SK-N-SH (cell line): ENCODE measurements around the gene MTUS2. TPM values are rescaled to one million over a fixed set of nuclear protein-coding genes. Genes with fewer than 3 reads are reported as not detected.

ENCODE experiments used
- CTCF ChIA-PET: fragments of 300-600, 350-600 bp; formaldehyde crosslinking; extraction: SDS; loops from one replicate; lab custom pipeline; 2021; lab: Yijun Ruan, JAX
- POLR2A ChIA-PET: fragments of 350-600 bp; sonication (Branson Sonifier 250); formaldehyde crosslinking; extraction: SDS; loops from one replicate; lab custom pipeline; 2020; ENCODE audit warnings: antibody characterized with exemption, inconsistent platforms; lab: Yijun Ruan, JAX
- DNase-seq: peaks from one replicate; pipeline ENCODE4 v3.0.0; 2012
- H2AFZ ChIP-seq: fragments of 200-600 bp; sonication (generic); 2 replicates; pipeline ENCODE4 v1.8.1; 2016; ENCODE audit warnings: antibody characterized with exemption, mild to moderate bottlenecking, low read depth
- H3F3A ChIP-seq: fragments of 200-600 bp; sonication (generic); replicated peaks from 2 replicates; pipeline ENCODE3; 2016; ENCODE audit warnings: antibody characterized with exemption, mild to moderate bottlenecking; ENCODE audit not compliant: insufficient read depth
- H3K27ac ChIP-seq, 2 experiments: fragments of 200-500 bp in 1 of 2; fragments of 200-600 bp in 1 of 2; sonication (Bioruptor generic) in 1 of 2; sonication (generic), shearing (Covaris generic) in 1 of 2; 2 replicates each; pipeline versions ENCODE4 v1.5.1 to v1.6.1; 2014 to 2016; ENCODE audit warnings: low read depth in 2 of 2, inconsistent platforms in 1 of 2, low read length in 1 of 2, mild to moderate bottlenecking in 1 of 2, mixed read lengths in 1 of 2
- H3K27me3 ChIP-seq: fragments of 200-600 bp; sonication (generic), shearing (Covaris generic); 2 replicates; pipeline ENCODE4 v1.6.1; 2016; ENCODE audit warnings: mixed run types; ENCODE audit not compliant: insufficient read depth
- H3K36me3 ChIP-seq, 2 experiments: fragments of 200-500 bp in 1 of 2; fragments of 200-600 bp in 1 of 2; sonication (Bioruptor generic) in 1 of 2; sonication (generic) in 1 of 2; replicated peaks in 1 of 2; 2 replicates each; pipeline versions ENCODE3 to v1.5.1; 2014 to 2016; ENCODE audit warnings: low read length in 1 of 2, mild to moderate bottlenecking in 1 of 2; ENCODE audit not compliant: insufficient read depth in 2 of 2, control insufficient read depth in 1 of 2
- H3K4me1 ChIP-seq, 2 experiments: fragments of 200-500 bp in 1 of 2; fragments of 200-600 bp in 1 of 2; sonication (Bioruptor generic) in 1 of 2; sonication (generic), shearing (Covaris generic) in 1 of 2; 2 replicates each; pipeline versions ENCODE4 v1.5.1 to v1.6.1; 2014 to 2016; ENCODE audit warnings: low read depth in 1 of 2, low read length in 1 of 2, mixed run types in 1 of 2; ENCODE audit not compliant: insufficient read depth in 2 of 2, control insufficient read depth in 1 of 2
- H3K4me2 ChIP-seq: fragments of 200-600 bp; sonication (generic), shearing (Covaris generic); 2 replicates; pipeline ENCODE4 v1.6.1; 2017; ENCODE audit warnings: mixed run types
- H3K4me3 ChIP-seq, 2 experiments: fragments of 200-500 bp in 1 of 2; fragments of 200-600 bp in 1 of 2; sonication (Bioruptor generic) in 1 of 2; sonication (generic), shearing (Covaris generic) in 1 of 2; 2 replicates each; pipeline versions ENCODE4 v1.5.1 to v1.8.1; 2014 to 2016; ENCODE audit warnings: low read depth in 2 of 2, inconsistent platforms in 1 of 2, low read length in 1 of 2, mild to moderate bottlenecking in 1 of 2, mixed read lengths in 1 of 2, moderate library complexity in 1 of 2
- H3K79me2 ChIP-seq: fragments of 200-600 bp; sonication (generic); 2 replicates; pipeline ENCODE4 v1.8.1; 2017; ENCODE audit warnings: mild to moderate bottlenecking; ENCODE audit not compliant: insufficient read depth
- H3K9ac ChIP-seq: fragments of 200-600 bp; sonication (generic); 2 replicates; pipeline ENCODE4 v1.6.1; 2017; ENCODE audit warnings: mixed run types
- H3K9me2 ChIP-seq: fragments of 200-600 bp; sonication (generic); 2 replicates; pipeline ENCODE4 v1.6.1; 2017; ENCODE audit warnings: mixed run types
- H3K9me3 ChIP-seq: fragments of 200-600 bp; sonication (generic); 2 replicates; pipeline ENCODE4 v1.6.1; 2017; ENCODE audit warnings: mixed run types, mild to moderate bottlenecking, moderate library complexity
- H4K20me1 ChIP-seq: fragments of 200-600 bp; sonication (generic); 2 replicates; pipeline ENCODE4 v1.6.1; 2017; ENCODE audit warnings: mild to moderate bottlenecking, mixed run types; ENCODE audit not compliant: insufficient read depth
- EP300 ChIP-seq, 2 experiments: IDR thresholded peaks; 2 replicates each; pipeline versions ENCODE4 v1.4.0 to v1.6.1; 2012; ENCODE audit warnings: borderline replicate concordance in 1 of 2, low read depth in 1 of 2, low read length in 1 of 2
- EZH2phosphoT487 ChIP-seq: fragments of 200-600 bp; sonication (generic); IDR thresholded peaks from 2 replicates; pipeline ENCODE4 v1.6.1; 2017; ENCODE audit warnings: low read depth, mixed run types, mild to moderate bottlenecking, antibody characterized with exemption, moderate library complexity, borderline replicate concordance
- FOSL2 ChIP-seq: IDR thresholded peaks from 2 replicates; pipeline ENCODE4 v1.4.0; 2012; ENCODE audit warnings: low read depth, mild to moderate bottlenecking, moderate library complexity, borderline replicate concordance
- FOXM1 ChIP-seq: IDR thresholded peaks from 2 replicates; pipeline ENCODE4 v1.4.0; 2012; ENCODE audit warnings: low read depth, mild to moderate bottlenecking
- JUND ChIP-seq: IDR thresholded peaks from 2 replicates; pipeline ENCODE4 v1.4.0; 2012
- MEF2A ChIP-seq: IDR thresholded peaks from 2 replicates; pipeline ENCODE4 v1.4.0; 2012; ENCODE audit warnings: low read depth, borderline replicate concordance
- NFIC ChIP-seq: IDR thresholded peaks from 2 replicates; pipeline ENCODE4 v1.4.0; 2012; ENCODE audit warnings: borderline replicate concordance
- POLR2AphosphoS5 ChIP-seq: IDR thresholded peaks from 2 replicates; pipeline ENCODE4 v1.6.1; 2012; ENCODE audit warnings: low read depth, low read length
- RAD21 ChIP-seq: IDR thresholded peaks from 2 replicates; pipeline ENCODE4 v1.6.1; 2012; ENCODE audit warnings: mild to moderate bottlenecking, low read length
- SIN3A ChIP-seq: IDR thresholded peaks from 2 replicates; pipeline ENCODE4 v1.6.1; 2012; ENCODE audit warnings: low read depth, mild to moderate bottlenecking, low read length, moderate library complexity, borderline replicate concordance
- TCF12 ChIP-seq: IDR thresholded peaks from 2 replicates; pipeline ENCODE4 v1.4.0; 2012
- YY1 ChIP-seq: IDR thresholded peaks from 2 replicates; pipeline ENCODE4 v1.4.0; 2012; ENCODE audit warnings: low read depth, mild to moderate bottlenecking
- WGBS: methylation state at CpG from one replicate; pipeline ENCODE4 v1.1.6; 2017; ENCODE audit warnings: low lambda C conversion rate; 5-methylcytosine and 5-hydroxymethylcytosine counted together
- polyA plus RNA-seq, 3 experiments: library from polyadenylated mRNA; depleted of rRNA; stranded (reverse); fragments of >200 nt; gene quantifications; 2 replicates each; pipeline ENCODE4 v1.2.3, GENCODE V29; 2012
- TF ChIP-seq, protein P1 (sequence below): IDR thresholded peaks from 2 replicates; pipeline ENCODE4 v1.6.1; 2012; ENCODE audit warnings: mild to moderate bottlenecking, low read depth, low read length, moderate library complexity
- TF ChIP-seq, protein P2 (sequence below): IDR thresholded peaks from 2 replicates; pipeline ENCODE4 v1.4.0; 2012; ENCODE audit warnings: low read depth, borderline replicate concordance
- TF ChIP-seq, protein P3 (sequence below): fragments of 150-350 bp; IDR thresholded peaks from 2 replicates; pipeline ENCODE4 v1.6.1; 2016; ENCODE audit warnings: mild to moderate bottlenecking, low read depth, low read length
- TF ChIP-seq, protein P4 (sequence below): IDR thresholded peaks from 2 replicates; pipeline ENCODE4 v1.4.0; 2012; ENCODE audit warnings: low read depth, borderline replicate concordance
- TF ChIP-seq, protein P5 (sequence below): IDR thresholded peaks from 2 replicates; pipeline ENCODE4 v1.4.0; 2012; ENCODE audit warnings: low read depth

Gene MTUS2
- polyA plus RNA-seq, 1 of the 3 experiments (the other 2 are of a cell fraction) = 1.7 TPM

DNA sequence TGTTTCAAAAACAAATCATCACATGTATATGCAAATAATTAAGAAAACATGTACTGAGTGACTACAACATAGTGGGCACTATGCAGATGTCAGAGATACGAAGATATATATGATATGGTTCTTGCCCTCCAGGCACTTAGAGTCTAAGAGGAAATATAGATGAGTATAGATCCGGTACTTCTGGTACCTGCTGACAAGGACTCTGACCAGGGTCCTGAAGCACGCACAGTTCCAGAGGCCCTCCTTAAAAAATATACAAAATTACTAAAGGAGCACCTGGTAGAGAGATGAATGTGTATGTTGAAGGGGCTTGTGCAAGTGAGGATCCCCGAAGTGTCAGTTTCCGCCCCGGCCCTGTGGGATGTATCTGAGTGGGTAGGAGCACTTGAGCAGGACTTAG, 31.3 kb downstream of the MTUS2 start:
- ChIA-PET POLR2A (no interaction called here), CTCF (no interaction called here)
- H3K9me2 ChIP-seq = no peaks in the 10 kb centered on the region
- H3K36me3 ChIP-seq = no peaks in the 10 kb centered on the region
- no peak overlapping the region for H3K9ac ChIP-seq
- no peak overlapping the region for H3K4me2 ChIP-seq
- no peaks in the 10 kb centered on the region; a peak in 1 of 4 replicates for H3K4me1 ChIP-seq
- H3K27ac ChIP-seq = no peak overlapping the region
- DNase-seq = no peak
- H2AFZ ChIP-seq = no peak overlapping the region
- H4K20me1 ChIP-seq = no peaks in the 10 kb centered on the region
- no peaks in the 10 kb centered on the region for H3K27me3 ChIP-seq
- H3K9me3 ChIP-seq = no peaks in the 10 kb centered on the region
- no peak overlapping the region for H3K4me3 ChIP-seq
- H3K79me2 ChIP-seq = no peaks in the 10 kb centered on the region
- H3F3A ChIP-seq = no peaks in the 10 kb centered on the region
- 19% methylated on average over 6 of the region's 6 CpGs for WGBS
- no peak for TF ChIP-seq EP300 (IDR thresholded peaks at IDR 0.05; ENCODE audit: borderline replicate concordance in 1 of 2, low read depth in 1 of 2, low read length in 1 of 2)
- TF ChIP-seq, protein P1, sequence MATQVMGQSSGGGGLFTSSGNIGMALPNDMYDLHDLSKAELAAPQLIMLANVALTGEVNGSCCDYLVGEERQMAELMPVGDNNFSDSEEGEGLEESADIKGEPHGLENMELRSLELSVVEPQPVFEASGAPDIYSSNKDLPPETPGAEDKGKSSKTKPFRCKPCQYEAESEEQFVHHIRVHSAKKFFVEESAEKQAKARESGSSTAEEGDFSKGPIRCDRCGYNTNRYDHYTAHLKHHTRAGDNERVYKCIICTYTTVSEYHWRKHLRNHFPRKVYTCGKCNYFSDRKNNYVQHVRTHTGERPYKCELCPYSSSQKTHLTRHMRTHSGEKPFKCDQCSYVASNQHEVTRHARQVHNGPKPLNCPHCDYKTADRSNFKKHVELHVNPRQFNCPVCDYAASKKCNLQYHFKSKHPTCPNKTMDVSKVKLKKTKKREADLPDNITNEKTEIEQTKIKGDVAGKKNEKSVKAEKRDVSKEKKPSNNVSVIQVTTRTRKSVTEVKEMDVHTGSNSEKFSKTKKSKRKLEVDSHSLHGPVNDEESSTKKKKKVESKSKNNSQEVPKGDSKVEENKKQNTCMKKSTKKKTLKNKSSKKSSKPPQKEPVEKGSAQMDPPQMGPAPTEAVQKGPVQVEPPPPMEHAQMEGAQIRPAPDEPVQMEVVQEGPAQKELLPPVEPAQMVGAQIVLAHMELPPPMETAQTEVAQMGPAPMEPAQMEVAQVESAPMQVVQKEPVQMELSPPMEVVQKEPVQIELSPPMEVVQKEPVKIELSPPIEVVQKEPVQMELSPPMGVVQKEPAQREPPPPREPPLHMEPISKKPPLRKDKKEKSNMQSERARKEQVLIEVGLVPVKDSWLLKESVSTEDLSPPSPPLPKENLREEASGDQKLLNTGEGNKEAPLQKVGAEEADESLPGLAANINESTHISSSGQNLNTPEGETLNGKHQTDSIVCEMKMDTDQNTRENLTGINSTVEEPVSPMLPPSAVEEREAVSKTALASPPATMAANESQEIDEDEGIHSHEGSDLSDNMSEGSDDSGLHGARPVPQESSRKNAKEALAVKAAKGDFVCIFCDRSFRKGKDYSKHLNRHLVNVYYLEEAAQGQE = peak; percentile 70; the same call in 1 of the 2 replicates

DNA sequence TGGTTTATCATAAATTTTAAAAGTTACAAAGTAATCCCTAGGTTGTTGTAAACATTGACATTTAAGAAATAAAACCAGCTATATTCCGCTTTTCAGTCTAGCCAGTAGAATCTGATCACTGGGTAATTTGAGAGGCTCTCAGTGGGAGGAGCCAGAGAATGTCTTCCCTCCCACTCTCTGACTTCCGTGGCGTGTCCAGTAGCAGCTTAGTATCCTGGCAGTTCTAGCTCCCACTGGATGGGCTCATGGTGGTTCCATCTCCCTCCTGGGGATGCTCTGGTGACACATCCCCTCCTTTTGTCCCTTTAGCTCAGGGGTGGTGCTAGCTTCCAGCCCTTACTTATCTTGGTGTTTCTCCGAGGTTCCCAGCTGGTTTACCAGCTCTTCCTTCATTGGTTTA, 34.5 kb downstream of the MTUS2 start:
- DNase-seq = no peak
- H3K9me3 ChIP-seq = no peaks in the 10 kb centered on the region
- H2AFZ ChIP-seq = no peak overlapping the region
- no peaks in the 10 kb centered on the region for H3K9me2 ChIP-seq
- H3K27me3 ChIP-seq = no peaks in the 10 kb centered on the region; the same call in 1 of the 2 replicates
- no peaks in the 10 kb centered on the region for H3K79me2 ChIP-seq
- H3F3A ChIP-seq = no peaks in the 10 kb centered on the region
- H3K4me2 ChIP-seq = no peak overlapping the region
- no peak overlapping the region for H3K27ac ChIP-seq
- ChIA-PET CTCF (interaction anchor here (1.5 kb wide), 1 partner anchor 58 kb away, joined by 4 read pairs; no protein-coding TSS in a partner anchor), POLR2A (no interaction called here)
- 12% methylated on average over 4 of the region's 4 CpGs for WGBS
- no peaks in the 10 kb centered on the region for H4K20me1 ChIP-seq
- H3K36me3 ChIP-seq = no peaks in the 10 kb centered on the region
- H3K4me3 ChIP-seq = no peak overlapping the region
- no peak overlapping the region for H3K9ac ChIP-seq
- no peaks in the 10 kb centered on the region; a peak in 1 of 4 replicates for H3K4me1 ChIP-seq
- TF ChIP-seq EZH2phosphoT487 = no peak
- TF ChIP-seq, protein P2, sequence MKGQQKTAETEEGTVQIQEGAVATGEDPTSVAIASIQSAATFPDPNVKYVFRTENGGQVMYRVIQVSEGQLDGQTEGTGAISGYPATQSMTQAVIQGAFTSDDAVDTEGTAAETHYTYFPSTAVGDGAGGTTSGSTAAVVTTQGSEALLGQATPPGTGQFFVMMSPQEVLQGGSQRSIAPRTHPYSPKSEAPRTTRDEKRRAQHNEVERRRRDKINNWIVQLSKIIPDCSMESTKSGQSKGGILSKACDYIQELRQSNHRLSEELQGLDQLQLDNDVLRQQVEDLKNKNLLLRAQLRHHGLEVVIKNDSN = no peak
- TF ChIP-seq EP300 (IDR thresholded peaks at IDR 0.05; ENCODE audit: borderline replicate concordance in 1 of 2, low read depth in 1 of 2, low read length in 1 of 2) = no peak
- TF ChIP-seq MEF2A = no peak
- no peak for TF ChIP-seq TCF12
- no peak for TF ChIP-seq POLR2AphosphoS5
- TF ChIP-seq, protein P3, sequence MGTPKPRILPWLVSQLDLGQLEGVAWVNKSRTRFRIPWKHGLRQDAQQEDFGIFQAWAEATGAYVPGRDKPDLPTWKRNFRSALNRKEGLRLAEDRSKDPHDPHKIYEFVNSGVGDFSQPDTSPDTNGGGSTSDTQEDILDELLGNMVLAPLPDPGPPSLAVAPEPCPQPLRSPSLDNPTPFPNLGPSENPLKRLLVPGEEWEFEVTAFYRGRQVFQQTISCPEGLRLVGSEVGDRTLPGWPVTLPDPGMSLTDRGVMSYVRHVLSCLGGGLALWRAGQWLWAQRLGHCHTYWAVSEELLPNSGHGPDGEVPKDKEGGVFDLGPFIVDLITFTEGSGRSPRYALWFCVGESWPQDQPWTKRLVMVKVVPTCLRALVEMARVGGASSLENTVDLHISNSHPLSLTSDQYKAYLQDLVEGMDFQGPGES = no peak
- TF ChIP-seq FOXM1 = no peak
- TF ChIP-seq NFIC = no peak
- TF ChIP-seq JUND = no peak
- TF ChIP-seq, protein P4, sequence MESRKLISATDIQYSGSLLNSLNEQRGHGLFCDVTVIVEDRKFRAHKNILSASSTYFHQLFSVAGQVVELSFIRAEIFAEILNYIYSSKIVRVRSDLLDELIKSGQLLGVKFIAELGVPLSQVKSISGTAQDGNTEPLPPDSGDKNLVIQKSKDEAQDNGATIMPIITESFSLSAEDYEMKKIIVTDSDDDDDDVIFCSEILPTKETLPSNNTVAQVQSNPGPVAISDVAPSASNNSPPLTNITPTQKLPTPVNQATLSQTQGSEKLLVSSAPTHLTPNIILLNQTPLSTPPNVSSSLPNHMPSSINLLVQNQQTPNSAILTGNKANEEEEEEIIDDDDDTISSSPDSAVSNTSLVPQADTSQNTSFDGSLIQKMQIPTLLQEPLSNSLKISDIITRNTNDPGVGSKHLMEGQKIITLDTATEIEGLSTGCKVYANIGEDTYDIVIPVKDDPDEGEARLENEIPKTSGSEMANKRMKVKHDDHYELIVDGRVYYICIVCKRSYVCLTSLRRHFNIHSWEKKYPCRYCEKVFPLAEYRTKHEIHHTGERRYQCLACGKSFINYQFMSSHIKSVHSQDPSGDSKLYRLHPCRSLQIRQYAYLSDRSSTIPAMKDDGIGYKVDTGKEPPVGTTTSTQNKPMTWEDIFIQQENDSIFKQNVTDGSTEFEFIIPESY = no peak
- TF ChIP-seq, protein P5, sequence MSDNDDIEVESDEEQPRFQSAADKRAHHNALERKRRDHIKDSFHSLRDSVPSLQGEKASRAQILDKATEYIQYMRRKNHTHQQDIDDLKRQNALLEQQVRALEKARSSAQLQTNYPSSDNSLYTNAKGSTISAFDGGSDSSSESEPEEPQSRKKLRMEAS = no peak
- no peak for TF ChIP-seq RAD21
- TF ChIP-seq SIN3A = no peak
- no peak for TF ChIP-seq FOSL2
- no peak for TF ChIP-seq YY1
